HEK293T (cell line): Measurements from ENCODE around the gene CASP5.

Experiments
- CTCF ChIA-PET: fragments of 350-600 bp; formaldehyde crosslinking; extraction: SDS; loops from one replicate; lab custom pipeline; 2021; ENCODE audit warnings: antibody characterized with exemption, inconsistent platforms; lab: Yijun Ruan, JAX
- POLR2A ChIA-PET: fragments of 350-600 bp; formaldehyde crosslinking; extraction: SDS; loops from one replicate; lab custom pipeline; 2020; ENCODE audit warnings: antibody characterized with exemption, inconsistent platforms; lab: Yijun Ruan, JAX
- DNase-seq: peaks from one replicate; pipeline ENCODE4 v3.0.0; 2012; ENCODE audit warnings: mixed read lengths; ENCODE audit errors: extremely low spot score
- ARNT ChIP-seq: fragments of 450-650 bp; IDR thresholded peaks from 2 replicates; pipeline ENCODE4 v1.6.1; 2017; ENCODE audit warnings: mild to moderate bottlenecking
- BHLHE40 ChIP-seq: fragments of 450-650 bp; IDR thresholded peaks from 2 replicates; pipeline ENCODE4 v1.6.1; 2016; ENCODE audit warnings: mild to moderate bottlenecking, moderate library complexity, borderline replicate concordance
- CTBP1 ChIP-seq: fragments of 450-650 bp; IDR thresholded peaks from 2 replicates; pipeline ENCODE4 v1.6.1; 2016; ENCODE audit warnings: borderline replicate concordance
- ELF4 ChIP-seq: fragments of 450-650 bp; IDR thresholded peaks from 2 replicates; pipeline ENCODE4 v1.6.1; 2017; ENCODE audit warnings: antibody characterized with exemption
- FOXA1 ChIP-seq: fragments of 450-650 bp; IDR thresholded peaks from 2 replicates; pipeline ENCODE4 v1.6.1; 2016; ENCODE audit warnings: mild to moderate bottlenecking
- FOXK2 ChIP-seq: fragments of 450-650 bp; IDR thresholded peaks from 2 replicates; pipeline ENCODE4 v1.6.1; 2016; ENCODE audit warnings: mild to moderate bottlenecking
- FOXM1 ChIP-seq: fragments of 450-650 bp; IDR thresholded peaks from 2 replicates; pipeline ENCODE4 v1.6.1; 2017; ENCODE audit warnings: mild to moderate bottlenecking, borderline replicate concordance
- HDGF ChIP-seq: fragments of 450-650 bp; IDR thresholded peaks from 2 replicates; pipeline ENCODE4 v1.6.1; 2017; ENCODE audit warnings: antibody characterized with exemption, borderline replicate concordance
- L3MBTL2 ChIP-seq: fragments of 450-650 bp; conservative IDR thresholded peaks from 2 replicates; pipeline ENCODE4 v1.6.1; 2016; ENCODE audit warnings: mild to moderate bottlenecking
- LEF1 ChIP-seq: fragments of 450-650 bp; IDR thresholded peaks from 2 replicates; pipeline ENCODE4 v1.6.1; 2017; ENCODE audit warnings: mild to moderate bottlenecking, borderline replicate concordance
- NFRKB ChIP-seq: fragments of 450-650 bp; IDR thresholded peaks from 2 replicates; pipeline ENCODE4 v1.6.1; 2016; ENCODE audit warnings: mild to moderate bottlenecking, moderate library complexity
- PKNOX1 ChIP-seq: fragments of 450-650 bp; IDR thresholded peaks from 2 replicates; pipeline ENCODE4 v1.6.1; 2016
- SP1 ChIP-seq: fragments of 450-650 bp; IDR thresholded peaks from 2 replicates; pipeline ENCODE4 v1.6.1; 2017
- SUZ12 ChIP-seq: fragments of 450-650 bp; IDR thresholded peaks from 2 replicates; pipeline ENCODE4 v1.6.1; 2016; ENCODE audit warnings: mild to moderate bottlenecking
- TARDBP ChIP-seq: fragments of 450-650 bp; IDR thresholded peaks from 2 replicates; pipeline ENCODE4 v1.6.1; 2016
- ZNF384 ChIP-seq: fragments of 450-650 bp; IDR thresholded peaks from 2 replicates; pipeline ENCODE4 v1.6.1; 2016

The CASP5 gene

GRCh38 chr11:105004021-105004420 is 18.9 kb downstream of the CASP5 start:
- TF ChIP-seq SP1 (no peak), ARNT (no peak), ELF4 (no peak), FOXK2 (no peak), HDGF (no peak), LEF1 (no peak), FOXM1 (no peak), L3MBTL2 (no peak), NFRKB (no peak), PKNOX1 (no peak), SUZ12 (no peak), ZNF384 (no peak), CTBP1 (no peak), BHLHE40 (no peak), TARDBP (no peak), FOXA1 (no peak)
- POLR2A ChIA-PET, result no interaction called here
- CTCF ChIA-PET, result no interaction called here
- DNase-seq, result no peak

DNA sequence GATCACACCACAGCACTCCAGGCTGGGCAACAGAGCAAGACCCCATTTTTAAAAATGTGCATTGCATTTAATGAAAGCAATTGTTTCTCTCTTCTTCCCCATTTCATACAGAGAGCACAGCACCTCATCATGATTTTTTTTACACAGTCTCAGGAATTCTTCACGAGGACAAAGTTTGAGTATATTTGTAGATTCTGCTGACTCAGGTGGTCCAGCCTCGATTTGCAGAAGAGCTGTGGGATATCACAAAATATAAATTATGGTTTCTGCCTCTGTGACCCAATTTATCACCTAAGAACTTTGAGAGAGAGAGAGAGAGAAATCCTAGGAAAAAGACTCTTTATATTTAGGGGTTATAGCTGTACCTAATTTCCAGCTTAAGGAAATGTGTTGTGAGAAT is 19.8 kb downstream of the CASP5 start:
- no peak for TF ChIP-seq L3MBTL2
- TF ChIP-seq ARNT, result no peak
- TF ChIP-seq NFRKB, result no peak
- TF ChIP-seq HDGF, result no peak
- no peak for TF ChIP-seq FOXK2
- TF ChIP-seq PKNOX1, result no peak
- ChIA-PET CTCF (no interaction called here), POLR2A (no interaction called here)
- DNase-seq, result no peak

DNA sequence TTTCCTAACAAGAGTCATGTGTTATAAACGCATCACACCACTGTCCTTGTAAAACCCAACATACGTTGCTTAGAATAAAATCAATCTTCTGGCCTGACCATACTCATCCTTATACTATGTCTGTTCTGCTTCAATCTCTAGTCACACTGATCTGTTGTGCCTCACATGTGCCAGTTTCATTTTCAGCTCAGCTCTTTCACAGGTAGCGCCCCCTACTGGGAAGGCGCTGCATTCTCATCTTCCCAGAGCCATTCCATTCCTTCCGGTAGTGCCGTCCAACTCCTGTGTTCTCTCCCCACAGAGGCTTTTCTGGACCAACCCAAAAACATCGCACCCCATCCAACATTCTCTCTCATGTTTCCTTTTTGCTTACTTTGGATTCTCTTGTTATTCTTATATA is 22.2 kb downstream of the CASP5 start:
- POLR2A ChIA-PET, result no interaction called here
- peak; percentile 38 for DNase-seq

GRCh38 chr11:105000167-105000566 is 22.8 kb downstream of the CASP5 start:
- ChIA-PET POLR2A (no interaction called here), CTCF (no interaction called here)
- peak; percentile 10 for DNase-seq
- TF ChIP-seq FOXM1 (no peak), TARDBP (no peak), ARNT (no peak), ZNF384 (no peak), ELF4 (no peak), SP1 (no peak), FOXK2 (no peak), SUZ12 (no peak), FOXA1 (no peak), CTBP1 (no peak), PKNOX1 (no peak), BHLHE40 (no peak)

More for the DNA sequence above, 22.2 kb downstream of the CASP5 start:
- TF ChIP-seq FOXA1 (no peak), ELF4 (no peak), BHLHE40 (no peak), LEF1 (no peak), PKNOX1 (no peak), FOXM1 (no peak), TARDBP (no peak)
- CTCF ChIA-PET, result no interaction called here

DNA sequence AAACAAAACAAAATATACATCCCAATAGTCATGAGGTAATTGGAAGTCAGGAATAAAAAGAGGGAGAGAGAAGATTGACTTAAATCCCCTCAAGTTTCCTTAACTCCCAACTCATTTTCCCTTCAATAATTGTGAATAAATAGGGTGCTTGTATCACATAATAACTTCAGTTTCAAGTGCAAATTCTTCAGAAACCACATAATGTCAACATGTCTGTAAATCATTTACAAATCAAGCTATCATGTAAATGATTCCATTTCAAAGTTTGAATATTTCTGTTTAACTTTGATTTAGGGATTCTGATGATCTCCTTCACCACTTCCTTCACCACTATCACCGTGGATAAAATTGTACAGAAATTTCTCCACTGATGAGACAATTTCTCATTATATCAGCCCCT is 23.2 kb downstream of the CASP5 start:
- CTCF ChIA-PET, result no interaction called here

More for the DNA sequence above, 23.2 kb downstream of the CASP5 start:
- POLR2A ChIA-PET, result no interaction called here
- TF ChIP-seq BHLHE40, result no peak
- TF ChIP-seq HDGF, result no peak
- no peak for TF ChIP-seq ELF4
- no peak for TF ChIP-seq ZNF384
- TF ChIP-seq SP1, result no peak
- TF ChIP-seq TARDBP, result no peak
- TF ChIP-seq LEF1, result no peak
- TF ChIP-seq CTBP1, result no peak
- TF ChIP-seq FOXK2, result no peak
- no peak for TF ChIP-seq FOXM1
- no peak for TF ChIP-seq ARNT
- no peak for TF ChIP-seq PKNOX1
- no peak for TF ChIP-seq SUZ12
- DNase-seq, result no peak
